HG03457 (cell line): ENCODE measurements around the gene LTA.
A peak's percentile ranks its signal among the peaks of the same experiment; 100 is the strongest.
"Not testable (repeated sequence)": the region's sequence is repeated elsewhere in the genome, so short reads cannot be mapped to it uniquely, and the experiment has no call there.

Experiments
- ATAC-seq: cut with Tn5 transposase; IDR thresholded peaks from one replicate; pipeline ENCODE4 v1.9.1; 2021; ENCODE audit warnings: moderate number of reproducible peaks; ENCODE audit not compliant: unreplicated experiment

Gene LTA

DNA sequence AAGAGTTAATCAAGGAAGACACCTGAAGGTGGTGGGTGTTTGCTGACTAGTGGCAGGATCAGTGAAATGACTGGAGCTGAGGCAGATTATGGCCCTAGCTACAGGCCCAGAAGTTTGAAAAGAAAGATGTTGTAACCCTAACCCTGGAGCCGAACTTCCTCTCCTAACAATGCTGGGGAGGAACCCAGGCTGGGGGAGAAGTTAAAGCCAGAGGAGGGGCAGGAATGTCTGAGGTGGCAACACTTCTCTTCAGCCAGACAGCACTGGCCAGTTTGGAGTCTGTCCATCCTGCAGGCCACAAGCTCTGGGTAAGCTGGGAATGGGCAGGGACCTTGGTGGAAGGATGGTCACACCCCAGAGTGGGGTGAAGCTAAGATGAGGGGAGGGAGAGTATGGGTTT lies 13.9 kb downstream of the LTA start, which contains the start of gene LST1:
Gene LST1, plus strand, starts transcription at position 270 of the 400 bp plus-strand sequence. CDS start 1,023 bp downstream, outside the sequence.
- no peak for ATAC-seq

DNA sequence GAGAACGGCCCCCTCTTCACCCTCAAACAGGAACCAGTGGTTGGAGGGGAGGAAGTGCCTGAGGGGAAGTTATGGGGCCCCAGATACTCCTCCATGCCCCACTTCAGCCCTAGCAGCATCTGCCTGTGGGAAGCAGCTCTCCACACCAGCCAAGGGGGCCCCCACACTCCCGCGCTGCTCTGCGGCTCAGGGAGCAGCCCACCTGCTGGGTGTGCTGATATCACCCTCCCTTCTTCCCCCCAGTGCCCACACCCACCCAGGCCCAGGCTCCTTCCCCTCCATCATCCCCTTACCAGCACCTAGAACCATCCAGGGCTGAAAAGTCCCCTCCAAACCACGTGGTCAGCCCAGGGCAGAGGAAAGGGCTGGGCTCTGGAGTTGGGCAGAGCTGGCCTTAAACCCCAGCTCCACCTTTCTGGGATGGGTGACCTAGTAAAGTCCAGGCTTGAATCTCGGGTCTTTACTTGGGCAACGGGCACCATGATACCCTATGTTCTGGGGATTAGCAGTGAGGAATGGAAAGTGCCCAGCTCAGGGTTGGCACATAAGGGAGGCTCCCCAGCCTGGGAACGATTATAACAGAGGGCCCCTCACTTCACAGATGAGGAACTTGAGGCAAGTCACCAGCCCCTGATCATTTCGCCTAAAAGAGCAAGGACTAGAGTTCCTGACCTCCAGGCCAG lies 14.7 kb downstream of the LTA start:
- ATAC-seq, result no peak

DNA sequence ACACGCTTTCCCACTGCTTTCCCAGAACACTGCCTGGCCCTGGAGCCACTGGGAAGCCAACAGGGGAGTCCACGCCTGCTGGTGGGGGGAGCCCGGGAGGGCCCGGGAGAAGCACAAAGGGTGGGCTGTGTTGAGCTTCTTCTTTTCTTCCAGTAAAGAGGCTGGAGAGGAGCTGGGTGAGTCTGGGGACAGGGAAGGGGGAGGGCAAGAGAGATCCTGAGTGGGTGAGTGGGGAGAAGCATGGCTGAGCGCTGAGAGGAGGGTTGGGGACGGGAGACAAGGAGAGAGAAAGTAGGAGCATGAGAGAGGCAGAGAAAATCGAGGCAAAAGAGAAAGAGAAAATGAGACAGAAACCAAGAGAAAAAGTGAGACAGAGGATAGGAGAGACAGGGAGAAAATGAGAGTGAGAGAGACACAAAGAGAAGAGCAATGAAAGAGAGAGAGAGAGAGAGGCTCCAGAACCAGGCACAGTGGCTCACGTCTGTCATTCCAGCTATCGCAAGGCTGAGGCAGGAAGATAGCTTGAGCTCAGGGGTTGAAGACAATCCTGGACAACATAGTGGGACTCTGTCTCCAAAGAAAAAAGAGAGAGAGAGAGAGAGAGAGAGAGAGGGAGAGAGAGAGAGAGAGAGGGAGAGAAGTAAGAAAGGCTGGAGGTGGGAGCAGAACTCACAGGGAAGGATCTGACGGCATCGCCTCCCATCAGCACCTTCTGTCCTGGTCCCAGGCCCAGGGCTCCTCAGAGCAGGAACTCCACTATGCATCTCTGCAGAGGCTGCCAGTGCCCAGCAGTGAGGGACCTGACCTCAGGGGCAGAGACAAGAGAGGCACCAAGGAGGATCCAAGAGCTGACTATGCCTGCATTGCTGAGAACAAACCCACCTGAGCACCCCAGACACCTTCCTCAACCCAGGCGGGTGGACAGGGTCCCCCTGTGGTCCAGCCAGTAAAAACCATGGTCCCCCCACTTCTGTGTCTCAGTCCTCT lies 16.0 kb downstream of the LTA start:
- no peak for ATAC-seq

GRCh38 chr6:31588871-31589650 lies 17.0 kb downstream of the LTA start:
- no peak for ATAC-seq

DNA sequence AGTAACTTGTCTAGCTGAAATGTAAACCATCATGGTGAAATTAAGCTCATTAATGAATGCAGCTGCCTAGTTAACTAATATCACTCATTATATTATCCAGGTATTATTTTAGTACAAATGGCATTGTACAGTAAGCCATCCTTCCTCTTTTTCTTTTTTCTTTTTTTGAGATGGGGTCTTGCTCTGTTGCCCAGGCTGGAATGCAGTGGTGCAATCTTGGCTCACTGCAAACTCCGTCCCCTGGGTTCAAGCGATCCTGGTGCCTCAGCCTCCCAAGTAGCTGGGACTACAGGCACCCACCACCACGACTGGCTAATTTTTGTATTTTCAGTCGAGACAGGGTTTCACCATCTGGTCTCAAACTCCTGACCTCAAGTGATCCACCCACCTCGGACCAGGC lies 18.6 kb downstream of the LTA start:
- ATAC-seq, result not testable (repeated sequence)

GRCh38 chr6:31592396-31592771 lies 20.3 kb downstream of the LTA start:
- no peak for ATAC-seq

DNA sequence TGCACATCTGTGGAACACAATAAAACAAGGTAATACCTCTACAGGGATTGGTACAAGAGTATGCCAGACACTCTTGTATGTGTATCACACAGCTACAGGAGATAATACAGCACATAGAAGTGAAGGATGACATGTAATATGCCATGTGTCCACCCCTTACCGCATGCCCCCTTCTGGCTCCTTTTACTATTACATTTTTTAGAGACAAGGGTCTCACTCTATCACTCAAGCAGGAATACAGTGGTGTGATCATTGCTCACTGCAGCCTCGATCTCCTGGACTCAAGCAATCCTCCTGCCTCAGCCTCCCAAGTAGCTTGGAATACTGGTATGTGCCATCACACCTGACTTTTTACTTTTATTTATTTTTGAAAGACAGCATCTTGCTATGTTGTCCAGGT lies 24.9 kb downstream of the LTA start:
- no peak for ATAC-seq

GRCh38 chr6:31607317-31607716 lies 35.2 kb downstream of the LTA start:
- ATAC-seq, result no peak

- ATAC-seq, result no peak
Observed at GRCh38 chr6:31609519-31610406, 37.7 kb downstream of the LTA start.

GRCh38 chr6:31610968-31611367 lies 38.9 kb downstream of the LTA start:
- no peak for ATAC-seq

DNA sequence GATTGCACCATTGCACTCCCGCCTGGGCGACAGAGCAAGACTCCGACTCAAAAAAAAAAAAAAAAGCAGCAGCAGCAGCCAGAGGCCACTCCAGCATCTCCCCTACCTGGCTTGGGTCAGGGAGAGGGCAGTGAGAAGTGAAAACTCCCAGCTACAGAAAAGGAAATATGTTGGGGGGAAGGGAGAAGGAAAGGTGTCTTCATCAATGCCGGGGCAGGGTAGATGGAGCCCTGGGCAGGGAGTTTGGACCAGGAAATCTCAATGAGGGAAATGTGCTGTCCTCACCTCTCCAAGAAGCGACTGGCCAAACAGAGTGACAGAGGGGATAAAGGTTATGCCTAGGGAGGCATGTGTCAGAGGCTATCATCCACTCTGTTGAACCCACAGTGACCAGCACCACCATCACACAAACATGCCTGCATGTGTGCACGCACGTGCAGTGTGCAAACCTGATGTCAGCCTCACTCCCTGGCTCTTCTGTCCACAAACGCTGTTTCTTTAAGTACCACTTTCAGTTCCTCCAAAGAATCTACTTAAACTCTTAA lies 42.1 kb downstream of the LTA start:
- ATAC-seq, result no peak

GRCh38 chr6:31614684-31615578 lies 42.8 kb downstream of the LTA start, which contains the start of gene AIF1:
Gene AIF1, plus strand, starts transcription at chr6:31615234. Its CDS starts 96 bp downstream, at chr6:31615330.
- ATAC-seq, result no peak

GRCh38 chr6:31615748-31616147 lies 43.7 kb downstream of the LTA start:
- ATAC-seq, result no peak

DNA sequence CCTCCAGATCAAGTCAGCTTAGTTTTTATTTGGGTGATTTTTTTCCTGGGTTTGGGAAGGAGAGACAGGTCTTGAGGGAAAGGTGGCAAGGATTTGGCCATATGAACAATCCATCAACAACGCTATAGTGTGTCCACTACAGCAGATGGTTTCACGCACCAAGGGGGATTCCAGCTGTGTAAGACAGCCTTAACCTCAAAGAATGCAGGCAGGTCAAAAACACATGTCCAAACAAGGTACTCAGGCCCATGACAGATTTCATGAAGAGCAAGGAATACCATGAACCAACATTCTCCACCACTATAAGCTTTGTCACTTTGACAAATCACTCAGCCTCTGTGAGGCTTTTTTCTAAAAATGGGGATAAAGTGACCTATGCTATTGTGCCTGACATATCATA lies 44.9 kb downstream of the LTA start:
- ATAC-seq, result no peak

- peak; percentile 65 for ATAC-seq
Observed at GRCh38 chr6:31619805-31620585, 47.9 kb downstream of the LTA start.

GRCh38 chr6:31620586-31621319 lies 48.7 kb downstream of the LTA start, which contains the start of gene PRRC2A:
Gene PRRC2A, plus strand, starts transcription at chr6:31620715. Its CDS starts 2,075 bp downstream, at chr6:31622790.
- ATAC-seq, result peak; percentile 28

DNA sequence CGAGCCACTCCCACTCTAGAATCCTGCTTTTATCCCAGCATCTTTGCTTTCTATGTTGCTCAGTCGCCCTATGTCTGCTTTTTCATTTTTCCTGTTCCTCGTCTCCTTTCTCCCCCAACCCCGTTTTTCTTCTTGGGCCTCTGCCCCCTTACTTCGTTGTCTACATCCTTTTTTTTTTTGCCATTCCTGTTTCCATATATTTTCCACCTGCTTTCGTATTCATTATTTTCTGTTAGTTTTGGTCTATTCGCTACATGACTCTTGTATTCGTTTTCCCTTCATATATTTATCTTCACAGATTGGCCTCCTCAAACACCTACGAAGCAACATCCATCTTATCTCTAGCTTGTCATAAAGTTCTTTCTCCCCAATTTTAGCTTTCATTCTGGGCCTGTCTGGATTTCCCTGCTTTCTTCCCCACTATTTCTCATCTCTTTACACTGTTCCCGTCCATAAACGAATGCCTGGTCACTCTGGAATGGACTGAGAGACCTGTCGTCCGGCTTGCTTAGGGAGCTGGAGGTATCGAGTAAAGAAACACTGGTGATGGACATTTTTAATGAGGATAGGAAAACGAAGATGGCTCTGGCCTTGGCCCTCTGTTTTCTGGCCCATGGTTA lies 49.3 kb downstream of the LTA start:
- ATAC-seq, result no peak
